ENCODE results near the gene MAP3K6. TPM values are rescaled to one million over a fixed set of nuclear protein-coding genes. Genes with fewer than 3 reads are reported as not detected.

The MAP3K6 gene
- total and polyA plus RNA-seq, 9 donors = 10.0 to 13.6 (median 12.4) TPM

GRCh38 chr1:27374362-27375086, 7.8 kb upstream of the MAP3K6 start, which contains the start of gene FCN3:
FCN3 (minus strand) TSS chr1:27374824; CDS start chr1:27374818, 6 bp downstream.
- H3K4me3 ChIP-seq (ENCODE audit: low read length) = no peak within 1 kb of the TSS
- no peak within 1 kb of the TSS for H3K27ac ChIP-seq (ENCODE audit: low read length)
- no peak for DNase-seq
- H3K4me1 ChIP-seq (ENCODE audit: control insufficient read depth, insufficient read depth, low read length) = peaks cover 4% of the 10 kb centered on the region
- WGBS (ENCODE audit: insufficient coverage) = 79% methylated on average over 3 of the region's 4 CpGs
- peaks cover 2% of the 10 kb centered on the region for H3K27me3 ChIP-seq (ENCODE audit: control insufficient read depth, insufficient read depth, low read length)
- H3K36me3 ChIP-seq (ENCODE audit: control insufficient read depth, insufficient read depth, low read length) = no peaks in the 10 kb centered on the region
- no peaks in the 10 kb centered on the region for H3K9me3 ChIP-seq (replicated peaks; ENCODE audit: control insufficient read depth, low read depth, low read length)

GRCh38 chr1:27372808-27373690, 6.3 kb upstream of the MAP3K6 start:
- H3K27ac ChIP-seq (ENCODE audit: low read length) = no peak overlapping the region
- H3K9me3 ChIP-seq (replicated peaks; ENCODE audit: control insufficient read depth, low read depth, low read length) = no peaks in the 10 kb centered on the region
- H3K4me3 ChIP-seq (ENCODE audit: low read length) = no peak overlapping the region
- no peak for DNase-seq
- 88% methylated on average over 6 of the region's 11 CpGs for WGBS (ENCODE audit: insufficient coverage)
- no peaks in the 10 kb centered on the region for H3K36me3 ChIP-seq (ENCODE audit: control insufficient read depth, insufficient read depth, low read length)
- peaks cover 4% of the 10 kb centered on the region for H3K4me1 ChIP-seq (ENCODE audit: control insufficient read depth, insufficient read depth, low read length)
- peaks cover 2% of the 10 kb centered on the region for H3K27me3 ChIP-seq (ENCODE audit: control insufficient read depth, insufficient read depth, low read length)

GRCh38 chr1:27372022-27372807, 5.5 kb upstream of the MAP3K6 start:
- no peak for DNase-seq
- no peak overlapping the region for H3K4me3 ChIP-seq (ENCODE audit: low read length)
- WGBS (ENCODE audit: insufficient coverage) = 79% methylated on average over 11 of the region's 19 CpGs
- peaks cover 7% of the 10 kb centered on the region for H3K4me1 ChIP-seq (ENCODE audit: control insufficient read depth, insufficient read depth, low read length)
- H3K36me3 ChIP-seq (ENCODE audit: control insufficient read depth, insufficient read depth, low read length) = no peaks in the 10 kb centered on the region
- no peaks in the 10 kb centered on the region for H3K9me3 ChIP-seq (replicated peaks; ENCODE audit: control insufficient read depth, low read depth, low read length)
- H3K27ac ChIP-seq (ENCODE audit: low read length) = no peak overlapping the region
- H3K27me3 ChIP-seq (ENCODE audit: control insufficient read depth, insufficient read depth, low read length) = peaks cover 2% of the 10 kb centered on the region

DNA sequence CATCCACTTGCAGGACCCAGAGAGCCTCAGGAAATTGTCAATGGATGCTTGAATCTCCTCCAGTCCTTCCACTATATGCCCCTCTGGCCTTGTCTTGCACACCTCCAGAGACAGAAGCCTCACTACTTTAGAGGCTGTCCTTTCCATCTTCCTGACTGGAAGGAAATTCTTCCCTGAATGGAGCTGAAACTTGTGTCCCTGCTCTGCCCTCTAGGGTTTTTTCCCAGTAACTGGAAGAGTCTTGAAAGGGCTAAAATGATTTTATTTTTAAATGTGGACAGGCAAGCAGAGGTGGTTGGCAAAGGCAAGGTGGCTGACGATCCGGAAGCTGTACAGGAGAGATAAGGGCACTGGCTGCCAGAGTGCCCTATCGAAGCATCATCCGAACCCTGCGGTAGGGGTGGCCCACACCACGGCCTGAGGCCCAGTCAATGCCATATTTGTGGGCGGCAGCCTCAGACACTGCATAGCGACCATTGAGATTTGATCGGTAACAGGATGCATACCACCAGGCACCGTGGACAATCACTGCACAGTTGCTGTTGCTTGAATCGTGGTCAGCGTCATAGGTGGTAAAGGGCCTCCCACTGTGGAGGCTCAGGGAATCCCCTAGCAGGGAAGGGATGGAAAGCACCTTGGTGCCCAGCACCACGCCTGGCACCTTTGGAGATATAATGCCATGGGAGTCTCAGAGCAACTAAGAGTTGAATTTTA, 2.3 kb upstream of the MAP3K6 start:
- H3K27me3 ChIP-seq (ENCODE audit: control insufficient read depth, insufficient read depth, low read length) = peaks cover 2% of the 10 kb centered on the region
- H3K27ac ChIP-seq (ENCODE audit: low read length) = no peak overlapping the region
- H3K36me3 ChIP-seq (ENCODE audit: control insufficient read depth, insufficient read depth, low read length) = peaks cover 5% of the 10 kb centered on the region
- H3K4me3 ChIP-seq (ENCODE audit: low read length) = no peak overlapping the region
- H3K9me3 ChIP-seq (replicated peaks; ENCODE audit: control insufficient read depth, low read depth, low read length) = no peaks in the 10 kb centered on the region
- H3K4me1 ChIP-seq (ENCODE audit: control insufficient read depth, insufficient read depth, low read length) = peaks cover 25% of the 10 kb centered on the region
- no peak for DNase-seq
- 73% methylated on average over 13 of the region's 13 CpGs for WGBS (ENCODE audit: insufficient coverage)

- WGBS (ENCODE audit: insufficient coverage) = 33% methylated on average over 6 of the region's 8 CpGs
- H3K27ac ChIP-seq (ENCODE audit: low read length) = peak overlapping the region; percentile 87
- peak overlapping the region; percentile 42 for H3K4me3 ChIP-seq (ENCODE audit: low read length)
- H3K36me3 ChIP-seq (ENCODE audit: control insufficient read depth, insufficient read depth, low read length) = peaks cover 21% of the 10 kb centered on the region
- peaks cover 25% of the 10 kb centered on the region for H3K4me1 ChIP-seq (ENCODE audit: control insufficient read depth, insufficient read depth, low read length)
- no peaks in the 10 kb centered on the region for H3K27me3 ChIP-seq (ENCODE audit: control insufficient read depth, insufficient read depth, low read length)
- no peak for DNase-seq
- H3K9me3 ChIP-seq (replicated peaks; ENCODE audit: control insufficient read depth, low read depth, low read length) = no peaks in the 10 kb centered on the region
These were observed 444 bp upstream of the MAP3K6 start for GRCh38 chr1:27367160-27367650.

GRCh38 chr1:27366113-27366410, 699 bp downstream of the MAP3K6 start:
- under 1% methylated on average over 29 of the region's 30 CpGs for WGBS (ENCODE audit: insufficient coverage)
- DNase-seq = peak; percentile 88
- Histone ChIP-seq H3K36me3 (ENCODE audit: control insufficient read depth, insufficient read depth, low read length) (peaks cover 28% of the 10 kb centered on the region), H3K4me3 (ENCODE audit: low read length) (peak overlapping the region; percentile 67), H3K27ac (ENCODE audit: low read length) (peak overlapping the region; percentile 99), H3K27me3 (ENCODE audit: control insufficient read depth, insufficient read depth, low read length) (no peaks in the 10 kb centered on the region), H3K4me1 (ENCODE audit: control insufficient read depth, insufficient read depth, low read length) (peaks cover 25% of the 10 kb centered on the region), H3K9me3 (replicated peaks; ENCODE audit: control insufficient read depth, low read depth, low read length) (no peaks in the 10 kb centered on the region)

- H3K4me1 ChIP-seq (ENCODE audit: control insufficient read depth, insufficient read depth, low read length) = peaks cover 27% of the 10 kb centered on the region
- H3K9me3 ChIP-seq (replicated peaks; ENCODE audit: control insufficient read depth, low read depth, low read length) = no peaks in the 10 kb centered on the region
- DNase-seq = peak; percentile 93
- WGBS (ENCODE audit: insufficient coverage) = 3% methylated on average over 32 of the region's 40 CpGs
- peak overlapping the region; percentile 67 for H3K4me3 ChIP-seq (ENCODE audit: low read length)
- H3K36me3 ChIP-seq (ENCODE audit: control insufficient read depth, insufficient read depth, low read length) = peaks cover 28% of the 10 kb centered on the region
- peak overlapping the region; percentile 99 for H3K27ac ChIP-seq (ENCODE audit: low read length)
- H3K27me3 ChIP-seq (ENCODE audit: control insufficient read depth, insufficient read depth, low read length) = peaks cover 3% of the 10 kb centered on the region
These were observed 1.2 kb downstream of the MAP3K6 start for GRCh38 chr1:27365372-27366112.

GRCh38 chr1:27364696-27365371, 1.9 kb downstream of the MAP3K6 start:
- WGBS (ENCODE audit: insufficient coverage) = 80% methylated on average over 8 of the region's 11 CpGs
- H3K36me3 ChIP-seq (ENCODE audit: control insufficient read depth, insufficient read depth, low read length) = peaks cover 28% of the 10 kb centered on the region

More at GRCh38 chr1:27364696-27365371, 1.9 kb downstream of the MAP3K6 start:
- no peaks in the 10 kb centered on the region for H3K9me3 ChIP-seq (replicated peaks; ENCODE audit: control insufficient read depth, low read depth, low read length)
- H3K27me3 ChIP-seq (ENCODE audit: control insufficient read depth, insufficient read depth, low read length) = peaks cover 6% of the 10 kb centered on the region
- H3K27ac ChIP-seq (ENCODE audit: low read length) = peak overlapping the region; percentile 76
- DNase-seq = no peak
- peak overlapping the region; percentile 1 for H3K4me3 ChIP-seq (ENCODE audit: low read length)
- peaks cover 34% of the 10 kb centered on the region for H3K4me1 ChIP-seq (ENCODE audit: control insufficient read depth, insufficient read depth, low read length)

All from muscle of leg (tissue), 11 donors.